Endothelial cell of umbilical vein (primary cell): Measurements from ENCODE around the gene MAP3K13. TPM values are rescaled to one million over a fixed set of nuclear protein-coding genes. Genes with fewer than 3 reads are reported as not detected.

ENCODE experiments used
- BruUV-seq: library from RNA; stranded (reverse); fragments of 400-500 nt; replicated peaks from 2 replicates; lab custom pipeline; 2021; lab: Mats Ljungman, UMichigan
- CTCF ChIA-PET: fragments of 300-600, 350-600 bp; sonication (Branson Sonifier 250); formaldehyde crosslinking; loops from one replicate; lab custom pipeline; 2021; ENCODE audit warnings: antibody characterized with exemption, inconsistent platforms; lab: Charles Lee
- POLR2A ChIA-PET: fragments of 300-600, 350-600 bp; sonication (Branson Sonifier 250); formaldehyde crosslinking; loops from one replicate; lab custom pipeline; 2021; ENCODE audit warnings: antibody characterized with exemption, inconsistent platforms; lab: Charles Lee
- DNase-seq: peaks from one replicate; pipeline ENCODE4 v3.0.0-alpha.2; 2011; ENCODE audit warnings: low read depth, low spot score
- FAIRE-seq: peaks from 2 replicates; lab custom pipeline; 2011; peaks lifted over from hg19 to GRCh38; lab: Jason Lieb, UNC
- H2AFZ ChIP-seq: 2 replicates; pipeline ENCODE4 v1.6.0; 2012; ENCODE audit warnings: low read depth, low read length, control low read depth, inconsistent platforms
- H3K27ac ChIP-seq: 2 replicates; pipeline ENCODE4 v1.5.1; 2011; ENCODE audit warnings: low read depth, mild to moderate bottlenecking, control low read depth, low read length, moderate library complexity; ENCODE audit not compliant: insufficient read depth
- H3K27me3 ChIP-seq, 2 experiments: 2 replicates each; pipeline versions ENCODE4 v1.6.0 to v1.6.1; 2011; ENCODE audit warnings: low read length in 2 of 2, mixed read lengths in 1 of 2; ENCODE audit not compliant: control insufficient read depth in 2 of 2, insufficient read depth in 2 of 2
- H3K36me3 ChIP-seq, 2 experiments: 2 replicates in 1 of 2; 3 replicates in 1 of 2; pipeline ENCODE4 v1.5.1; 2011; ENCODE audit warnings: low read length in 2 of 2, mild to moderate bottlenecking in 1 of 2, moderate library complexity in 1 of 2; ENCODE audit not compliant: control insufficient read depth in 2 of 2, insufficient read depth in 2 of 2; ENCODE audit errors: extremely low read depth in 1 of 2
- H3K4me1 ChIP-seq: 3 replicates; pipeline ENCODE4 v1.5.1; 2011; ENCODE audit warnings: mild to moderate bottlenecking, low read length; ENCODE audit not compliant: control insufficient read depth, insufficient read depth; ENCODE audit errors: extremely low read depth
- H3K4me2 ChIP-seq: 2 replicates; pipeline ENCODE4 v1.6.1; 2011; ENCODE audit warnings: low read length, control low read depth, mixed read lengths; ENCODE audit not compliant: insufficient read depth
- H3K4me3 ChIP-seq, 3 experiments: fragments of 200-600 bp in 1 of 3; sonication (generic), shearing (Covaris generic) in 1 of 3; replicated peaks in 1 of 3; 2 replicates each; pipeline ENCODE4 v1.5.1; 2011 to 2016; ENCODE audit warnings: control low read depth in 3 of 3, low read length in 3 of 3, mild to moderate bottlenecking in 2 of 3, inconsistent platforms in 1 of 3, low read depth in 1 of 3, moderate library complexity in 1 of 3; ENCODE audit not compliant: insufficient read depth in 1 of 3
- H3K79me2 ChIP-seq: 2 replicates; pipeline ENCODE4 v1.6.0; 2012; ENCODE audit warnings: low read length, inconsistent platforms; ENCODE audit not compliant: control insufficient read depth, insufficient read depth
- H3K9ac ChIP-seq: replicated peaks from 2 replicates; pipeline ENCODE3; 2011; ENCODE audit warnings: low read length, control low read depth; ENCODE audit not compliant: insufficient read depth; ENCODE audit errors: extremely low read depth
- H3K9me1 ChIP-seq: replicated peaks from 3 replicates; pipeline ENCODE4 v1.6.0; 2011; ENCODE audit warnings: mild to moderate bottlenecking, low read length; ENCODE audit not compliant: control insufficient read depth, insufficient read depth; ENCODE audit errors: extremely low read depth
- H3K9me3 ChIP-seq: replicated peaks from 2 replicates; pipeline ENCODE4 v1.5.1; 2012; ENCODE audit warnings: low read length, inconsistent platforms; ENCODE audit not compliant: control insufficient read depth, insufficient read depth
- H4K20me1 ChIP-seq: replicated peaks from 2 replicates; pipeline ENCODE3; 2011; ENCODE audit warnings: mild to moderate bottlenecking, low read length; ENCODE audit not compliant: control insufficient read depth, insufficient read depth; ENCODE audit errors: extremely low read depth
- CTCF ChIP-seq, 2 donors: IDR thresholded peaks; 1 replicate in 1 of 2; 2 replicates in 1 of 2; pipeline ENCODE4 v1.5.1; 2011; ENCODE audit warnings: low read length in 2 of 2, mild to moderate bottlenecking in 2 of 2, moderate library complexity in 2 of 2, control low read depth in 1 of 2, inconsistent platforms in 1 of 2, low read depth in 1 of 2; ENCODE audit not compliant: insufficient read depth in 1 of 2; ENCODE audit errors: extremely low read depth in 1 of 2
- EZH2 ChIP-seq: IDR thresholded peaks from 2 replicates; pipeline ENCODE4 v1.6.1; 2012; ENCODE audit warnings: borderline replicate concordance, low read depth, mild to moderate bottlenecking, moderate library complexity, low read length, inconsistent platforms; ENCODE audit not compliant: severe bottlenecking
- FOS ChIP-seq: IDR thresholded peaks from 2 replicates; pipeline ENCODE4 v1.6.1; 2011; ENCODE audit warnings: mild to moderate bottlenecking, low read length, moderate library complexity, borderline replicate concordance; ENCODE audit not compliant: insufficient read depth
- GATA2 ChIP-seq: IDR thresholded peaks from 2 replicates; pipeline ENCODE4 v1.7.0; 2011; ENCODE audit warnings: low read depth, mild to moderate bottlenecking, moderate library complexity, mixed read lengths, low read length; ENCODE audit not compliant: insufficient read length, insufficient read depth
- JUN ChIP-seq: IDR thresholded peaks from 2 replicates; pipeline ENCODE4 v1.6.1; 2011; ENCODE audit warnings: borderline replicate concordance, low read depth; ENCODE audit not compliant: insufficient read length, insufficient read depth
- MAX ChIP-seq: IDR thresholded peaks from 2 replicates; pipeline ENCODE4 v1.6.1; 2011; ENCODE audit not compliant: insufficient read depth, insufficient read length
- MYC ChIP-seq: IDR thresholded peaks from one replicate; pipeline ENCODE4 v1.6.1; 2011; ENCODE audit warnings: mild to moderate bottlenecking, low read depth, low read length
- POLR2A ChIP-seq: IDR thresholded peaks from 2 replicates; pipeline ENCODE4 v1.6.1; 2012; ENCODE audit warnings: low read depth, mild to moderate bottlenecking, control low read depth, low read length
- POLR2AphosphoS5 ChIP-seq: IDR thresholded peaks from 2 replicates; pipeline ENCODE4 v1.6.1; 2012; ENCODE audit warnings: low read depth, mild to moderate bottlenecking, control low read depth, low read length, moderate library complexity; ENCODE audit not compliant: insufficient read depth
- dilution Hi-C: fragments of 300-500 bp; cut with MboI; formaldehyde crosslinking; loops from one replicate; pipeline ENCODE4 v1.15.0; 2019; ENCODE audit warnings: low sequenced_read_pairs; ENCODE audit not compliant: extremely low pct_ligation_motif_present
- intact Hi-C: fragments of 100-400 bp; cut with micrococcal nuclease; formaldehyde crosslinking; loops from one replicate; pipeline ENCODE4 v1.10.0; 2022
- polyA plus RNA-seq, 4 experiments: library from polyadenylated mRNA; depleted of rRNA in 3 of 4; stranded (reverse) in 3 of 4; unstranded in 1 of 4; fragments of >200 nt; gene quantifications; 2 replicates each; pipeline versions ENCODE4 v1.2.1 to v1.2.3, GENCODE V29; 2011 to 2012; ENCODE audit warnings: missing spikeins in 1 of 4
- total RNA-seq: library from RNA; stranded (reverse); gene quantifications from 2 replicates; pipeline ENCODE4 v1.2.3, GENCODE V29; 2021

Gene MAP3K13
- total and polyA plus RNA-seq, 2 donors (not counting 3 experiments of a cell fraction or from before 2014, with no cell fraction given): 6.2 to 15.4 TPM

- TF ChIP-seq JUN: no peak
- TF ChIP-seq GATA2: no peak
- TF ChIP-seq MAX: no peak
- no peak for TF ChIP-seq EZH2
- no peak for TF ChIP-seq CTCF (IDR thresholded peaks at IDR 0.05; ENCODE audit: extremely low read depth in 1 of 2, insufficient read depth in 1 of 2, low read depth in 1 of 2, low read length in 2 of 2)
- no peak for TF ChIP-seq MYC
- no peak for TF ChIP-seq POLR2A
- no peak for TF ChIP-seq POLR2AphosphoS5
- no peak for TF ChIP-seq FOS
- POLR2A ChIA-PET: no interaction called here
- Histone ChIP-seq H3K36me3 (no peaks in the 10 kb centered on the region), H3K9me1 (no peaks in the 10 kb centered on the region), H3K27me3 (no peaks in the 10 kb centered on the region), H3K4me1 (no peaks in the 10 kb centered on the region), H3K27ac (no peak overlapping the region), H3K9ac (no peak overlapping the region), H2AFZ (no peak overlapping the region), H3K4me2 (no peak overlapping the region), H3K4me3 (no peak overlapping the region), H3K79me2 (no peaks in the 10 kb centered on the region), H3K9me3 (no peaks in the 10 kb centered on the region), H4K20me1 (no peaks in the 10 kb centered on the region)
- CTCF ChIA-PET: interaction anchor here (1.0 to 1.6 kb wide), 3 partner anchors 18 to 37 kb away, joined by 3 to 6 read pairs (median 5); no protein-coding TSS in a partner anchor
- dilution Hi-C loops (no loop called here), intact Hi-C loops (no loop called here)
- DNase-seq (no peak), FAIRE-seq (no peak)
- no TSS peak for BruUV-seq
These were observed 36.8 kb upstream of the MAP3K13 start for GRCh38 chr3:185325946-185326791.
